ENCODE measurements around the gene KCNG4.

DNA sequence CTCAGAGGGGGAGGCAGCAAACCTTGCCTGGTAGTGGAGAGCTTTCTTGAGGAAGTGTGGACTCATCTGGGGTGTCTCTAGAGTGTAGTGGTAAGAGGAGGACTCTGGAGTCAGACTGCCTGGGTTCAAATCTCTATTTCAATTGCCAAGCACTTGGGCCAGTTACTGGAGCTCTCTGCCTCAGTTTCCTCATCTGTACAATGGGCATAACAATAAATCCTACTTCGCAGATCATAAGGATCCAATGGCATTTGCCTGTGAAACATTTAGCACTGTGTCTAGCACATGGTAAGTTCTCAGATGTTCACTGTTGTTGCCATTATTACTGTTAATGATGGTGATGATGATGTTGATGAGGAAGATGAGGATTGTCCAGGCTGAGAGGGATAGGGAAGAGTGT, 31.2 kb upstream of the KCNG4 start:
- TF ChIP-seq FOXK2 (IDR thresholded peaks at IDR 0.05) (no peak), SUZ12 (IDR thresholded peaks at IDR 0.05) (no peak), TARDBP (IDR thresholded peaks at IDR 0.05) (no peak), FOXM1 (IDR thresholded peaks at IDR 0.05; ENCODE audit: borderline replicate concordance) (no peak), L3MBTL2 (conservative IDR thresholded peaks at IDR 0.05) (no peak), CTBP1 (IDR thresholded peaks at IDR 0.05; ENCODE audit: borderline replicate concordance) (no peak), ZNF384 (IDR thresholded peaks at IDR 0.05) (no peak), ELF4 (IDR thresholded peaks at IDR 0.05) (no peak), NFRKB (IDR thresholded peaks at IDR 0.05) (no peak), BHLHE40 (IDR thresholded peaks at IDR 0.05; ENCODE audit: borderline replicate concordance) (no peak), LEF1 (IDR thresholded peaks at IDR 0.05; ENCODE audit: borderline replicate concordance) (no peak), SP1 (IDR thresholded peaks at IDR 0.05) (no peak)
- TF ChIP-seq, protein P1, sequence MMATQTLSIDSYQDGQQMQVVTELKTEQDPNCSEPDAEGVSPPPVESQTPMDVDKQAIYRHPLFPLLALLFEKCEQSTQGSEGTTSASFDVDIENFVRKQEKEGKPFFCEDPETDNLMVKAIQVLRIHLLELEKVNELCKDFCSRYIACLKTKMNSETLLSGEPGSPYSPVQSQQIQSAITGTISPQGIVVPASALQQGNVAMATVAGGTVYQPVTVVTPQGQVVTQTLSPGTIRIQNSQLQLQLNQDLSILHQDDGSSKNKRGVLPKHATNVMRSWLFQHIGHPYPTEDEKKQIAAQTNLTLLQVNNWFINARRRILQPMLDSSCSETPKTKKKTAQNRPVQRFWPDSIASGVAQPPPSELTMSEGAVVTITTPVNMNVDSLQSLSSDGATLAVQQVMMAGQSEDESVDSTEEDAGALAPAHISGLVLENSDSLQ (IDR thresholded peaks at IDR 0.05), result no peak

All from HEK293T (cell line).